Upper lobe of left lung (tissue), 6 donors: Measurements from ENCODE around the gene CRB3. TPM values are rescaled to one million over a fixed set of nuclear protein-coding genes. Genes with fewer than 3 reads are reported as not detected.

ENCODE experiments used
- ATAC-seq, 2 donors: fragments of 200-7000 bp; cut with Tn5 transposase; one replicate each; pipeline ENCODE4 v1.9.1; 2022; ENCODE audit warnings: mild to moderate bottlenecking in 2 of 2, moderate library complexity in 2 of 2; ENCODE audit not compliant: low FRiP score in 2 of 2
- DNase-seq, 2 donors: peaks; one replicate each; pipeline ENCODE4 v3.0.0-alpha.2; 2019 to 2020
- H3K27ac ChIP-seq, 4 donors: fragments of 200-600 bp; sonication (generic); one replicate each; pipeline ENCODE4 v1.5.1; 2016 to 2019
- H3K27me3 ChIP-seq, 4 donors: fragments of 200-600 bp; sonication (generic); one replicate each; pipeline ENCODE4 v1.5.1; 2017 to 2019
- H3K36me3 ChIP-seq, 4 donors: fragments of 200-600 bp; sonication (generic); one replicate each; pipeline ENCODE4 v1.5.1; 2016 to 2019
- H3K4me1 ChIP-seq, 4 donors: fragments of 200-600 bp; sonication (generic); one replicate each; pipeline ENCODE4 v1.5.1; 2018 to 2019
- H3K4me3 ChIP-seq, 4 donors: fragments of 200-600 bp; sonication (generic); one replicate each; pipeline ENCODE4 v1.5.1; 2017 to 2019; ENCODE audit warnings: mild to moderate bottlenecking in 2 of 4, moderate library complexity in 1 of 4
- H3K9me3 ChIP-seq, 4 donors: fragments of 200-600 bp; sonication (generic); one replicate each; pipeline ENCODE4 v1.5.1; 2018 to 2019
- EP300 ChIP-seq, 4 donors: sonication (generic); formaldehyde crosslinking; IDR thresholded peaks; one replicate each; pipeline ENCODE4 v1.5.1; 2017; ENCODE audit warnings: antibody characterized with exemption in 4 of 4, control low read depth in 2 of 4
- POLR2A ChIP-seq, 4 donors: fragments of 450-650 bp; IDR thresholded peaks; one replicate each; pipeline ENCODE4 v1.5.1; 2016 to 2017; ENCODE audit warnings: antibody characterized with exemption in 4 of 4, mild to moderate bottlenecking in 2 of 4
- POLR2AphosphoS5 ChIP-seq, 2 donors: sonication (generic); formaldehyde crosslinking; IDR thresholded peaks; one replicate each; pipeline ENCODE4 v1.5.1; 2017; ENCODE audit warnings: antibody characterized with exemption in 2 of 2
- WGBS, 2 donors: methylation state at CpG; one replicate each; pipeline ENCODE4 v1.1.5; 2017 to 2018; 5-methylcytosine and 5-hydroxymethylcytosine counted together
- total RNA-seq, 6 donors: library from RNA; depleted of rRNA in 4 of 6; stranded (reverse); fragments of >200 nt in 4 of 6; gene quantifications; one replicate each; pipeline versions ENCODE4 v1.1.0 to v1.2.1, GENCODE V29; 2016 to 2021
- TF ChIP-seq, protein P1 (sequence below), 6 experiments: fragments of 450-650 bp in 4 of 6; fragments of 200-600 bp in 2 of 6; sonication (generic) in 2 of 6; IDR thresholded peaks; one replicate each; pipeline ENCODE4 v1.5.1; 2016 to 2019; ENCODE audit warnings: antibody characterized with exemption in 6 of 6
- donor health status: DM: no; HTN: no; CAD: no; lungs with moderate emphysema.
- donor health status: DM: no; HTN: yes; CAD: no; lungs with severe emphysema.

Gene CRB3
- total RNA-seq, 6 donors from 2014 or later = 51.1 to 120 (median 74.1) TPM

DNA sequence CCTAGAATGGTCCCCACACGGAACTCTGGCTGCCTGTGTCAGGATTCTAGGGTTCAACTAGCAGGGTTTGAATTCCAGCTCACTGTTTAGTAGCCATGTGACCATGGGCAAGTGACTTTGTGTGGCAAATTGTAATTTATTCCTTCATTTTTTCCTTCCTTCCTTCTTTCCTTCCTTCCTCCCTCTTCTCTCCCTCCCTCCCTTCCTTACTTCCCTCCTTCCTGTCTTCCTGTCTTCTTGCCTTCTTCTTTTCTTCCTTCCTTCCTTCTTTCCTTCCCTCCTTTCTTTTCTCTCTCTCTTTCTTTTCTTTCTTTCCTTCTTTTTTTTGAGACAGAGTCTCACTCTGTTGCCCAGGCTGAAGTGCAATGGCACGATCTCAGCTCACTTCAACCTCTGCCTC lies 26.1 kb downstream of the CRB3 start:
- no peaks in the 10 kb centered on the region for H3K27me3 ChIP-seq
- no peaks in the 10 kb centered on the region for H3K4me1 ChIP-seq
- peaks cover 0 to 10% (median 3%) of the 10 kb centered on the region in 4 donors for H3K9me3 ChIP-seq
- DNase-seq (no peak), ATAC-seq (no peak)
- no peak for TF ChIP-seq EP300 (IDR thresholded peaks at IDR 0.05)
- TF ChIP-seq POLR2A (IDR thresholded peaks at IDR 0.05) = no peak
- no peak for TF ChIP-seq POLR2AphosphoS5 (IDR thresholded peaks at IDR 0.05)
- TF ChIP-seq, protein P1, sequence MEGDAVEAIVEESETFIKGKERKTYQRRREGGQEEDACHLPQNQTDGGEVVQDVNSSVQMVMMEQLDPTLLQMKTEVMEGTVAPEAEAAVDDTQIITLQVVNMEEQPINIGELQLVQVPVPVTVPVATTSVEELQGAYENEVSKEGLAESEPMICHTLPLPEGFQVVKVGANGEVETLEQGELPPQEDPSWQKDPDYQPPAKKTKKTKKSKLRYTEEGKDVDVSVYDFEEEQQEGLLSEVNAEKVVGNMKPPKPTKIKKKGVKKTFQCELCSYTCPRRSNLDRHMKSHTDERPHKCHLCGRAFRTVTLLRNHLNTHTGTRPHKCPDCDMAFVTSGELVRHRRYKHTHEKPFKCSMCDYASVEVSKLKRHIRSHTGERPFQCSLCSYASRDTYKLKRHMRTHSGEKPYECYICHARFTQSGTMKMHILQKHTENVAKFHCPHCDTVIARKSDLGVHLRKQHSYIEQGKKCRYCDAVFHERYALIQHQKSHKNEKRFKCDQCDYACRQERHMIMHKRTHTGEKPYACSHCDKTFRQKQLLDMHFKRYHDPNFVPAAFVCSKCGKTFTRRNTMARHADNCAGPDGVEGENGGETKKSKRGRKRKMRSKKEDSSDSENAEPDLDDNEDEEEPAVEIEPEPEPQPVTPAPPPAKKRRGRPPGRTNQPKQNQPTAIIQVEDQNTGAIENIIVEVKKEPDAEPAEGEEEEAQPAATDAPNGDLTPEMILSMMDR (IDR thresholded peaks at IDR 0.05) = no peak
- H3K4me3 ChIP-seq = no peak overlapping the region
- no peak overlapping the region for H3K27ac ChIP-seq
- WGBS, 2 donors = 72 to 74% methylated on average over 2 of the region's 2 CpGs
- H3K36me3 ChIP-seq = no peaks in the 10 kb centered on the region

DNA sequence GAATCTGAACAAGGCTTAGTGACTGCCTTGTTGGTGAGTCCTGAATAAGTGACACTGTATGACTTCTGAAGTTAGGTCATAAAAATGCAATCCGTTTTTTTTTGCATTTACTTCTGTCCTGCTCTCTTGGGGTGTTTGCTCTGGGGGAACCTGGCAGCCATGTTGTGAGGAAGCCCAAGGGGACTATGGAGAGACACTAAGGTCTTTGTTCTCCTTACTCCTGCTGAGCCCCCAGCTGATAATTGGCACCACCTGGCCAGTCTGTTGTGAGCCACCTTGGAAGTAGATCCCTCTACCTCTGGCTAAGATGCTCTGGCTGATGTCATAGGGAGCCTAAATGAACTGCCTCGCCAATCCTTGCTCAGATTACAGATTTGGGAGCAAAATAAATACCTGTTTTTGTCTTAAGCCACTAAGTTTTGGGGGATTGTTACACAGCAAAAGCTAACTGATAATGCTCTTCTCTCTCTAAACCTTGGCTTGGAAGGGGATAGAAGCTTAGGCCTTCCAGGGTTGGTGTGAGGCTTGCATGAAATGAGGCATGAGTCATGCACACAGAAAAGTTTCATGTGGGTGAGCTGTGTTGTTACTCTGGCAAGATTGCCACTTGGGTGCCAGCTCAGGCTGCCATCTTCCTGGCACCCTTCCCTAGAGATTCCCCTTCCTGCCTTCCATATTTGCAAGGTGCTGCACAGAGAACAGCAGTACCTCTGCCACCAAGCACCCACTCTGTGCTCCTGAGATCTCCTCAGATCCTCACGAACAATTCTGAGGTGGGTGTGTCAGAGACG lies 27.9 kb downstream of the CRB3 start:
- DNase-seq = no peak
- TF ChIP-seq, protein P1 (IDR thresholded peaks at IDR 0.05) = no peak
- TF ChIP-seq POLR2AphosphoS5 (IDR thresholded peaks at IDR 0.05) (no peak), POLR2A (IDR thresholded peaks at IDR 0.05) (no peak), EP300 (IDR thresholded peaks at IDR 0.05) (no peak)

DNA sequence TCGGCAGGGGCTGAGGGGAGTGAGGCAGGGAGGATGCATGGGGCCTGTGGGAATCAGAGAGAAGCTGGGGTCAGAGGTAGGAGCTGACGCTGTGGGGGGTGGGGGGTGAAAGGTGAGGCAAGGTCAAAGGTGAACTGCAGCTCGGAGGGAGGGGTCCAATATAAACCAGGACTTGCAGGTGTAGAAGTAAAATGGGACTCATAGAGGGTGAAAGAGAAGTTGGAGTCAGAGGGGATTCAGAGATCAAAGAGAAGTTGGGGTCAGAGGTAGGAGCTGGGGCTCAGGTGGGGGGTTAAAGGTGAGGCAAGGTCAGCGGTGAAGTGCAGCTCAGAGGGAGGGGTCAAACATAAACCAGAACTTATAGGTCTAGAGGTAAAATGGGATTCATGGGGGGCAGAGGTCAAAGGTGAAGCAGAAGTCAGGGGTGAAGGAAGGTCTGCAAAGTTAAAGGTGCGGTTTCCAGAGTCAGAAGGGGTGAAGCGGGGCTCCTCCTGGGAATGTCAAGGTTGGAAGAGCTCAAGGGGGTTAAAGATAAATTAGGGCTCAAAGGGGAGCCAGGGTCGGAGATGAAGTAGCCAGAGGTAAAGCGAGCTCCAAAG lies 30.5 kb downstream of the CRB3 start:
- no peaks in the 10 kb centered on the region for H3K27me3 ChIP-seq
- 88 to 89% methylated on average over 8 of the region's 8 CpGs for WGBS, 2 donors

More for the DNA sequence above, 27.9 kb downstream of the CRB3 start:
- Histone ChIP-seq H3K9me3 (peaks cover 0 to 10% (median 3%) of the 10 kb centered on the region in 4 donors), H3K36me3 (no peaks in the 10 kb centered on the region), H3K27me3 (no peaks in the 10 kb centered on the region), H3K4me3 (no peak overlapping the region), H3K27ac (no peak overlapping the region), H3K4me1 (no peaks in the 10 kb centered on the region)
- 91% methylated on average over 4 of the region's 4 CpGs for WGBS, 2 donors
- no peak for ATAC-seq

DNA sequence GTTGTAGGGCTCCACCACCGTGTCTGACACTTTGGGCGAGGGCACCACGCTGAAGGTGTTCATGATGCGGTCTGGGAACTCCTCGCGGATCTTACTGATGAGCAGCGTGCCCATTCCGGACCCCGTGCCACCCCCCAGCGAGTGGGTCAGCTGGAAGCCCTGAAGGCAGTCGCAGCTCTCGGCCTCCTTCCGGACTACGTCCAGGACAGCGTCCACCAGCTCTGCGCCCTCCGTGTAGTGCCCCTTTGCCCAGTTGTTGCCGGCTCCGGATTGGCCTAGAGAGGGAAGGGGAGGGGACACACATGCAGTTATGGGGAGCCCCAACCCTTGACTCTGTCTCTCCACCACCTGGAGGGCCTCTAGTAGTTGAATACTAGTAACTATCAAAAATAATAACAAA lies 31.9 kb downstream of the CRB3 start:
- H3K4me3 ChIP-seq = no peak overlapping the region
- H3K36me3 ChIP-seq = no peaks in the 10 kb centered on the region
- DNase-seq (peak in 1 of 2 donors; percentile 62), ATAC-seq (peak in 1 of 2 donors; percentile 24)
- H3K27ac ChIP-seq = no peak overlapping the region
- TF ChIP-seq, protein P1 (IDR thresholded peaks at IDR 0.05) = no peak
- TF ChIP-seq POLR2A (IDR thresholded peaks at IDR 0.05) (no peak), POLR2AphosphoS5 (IDR thresholded peaks at IDR 0.05) (no peak), EP300 (IDR thresholded peaks at IDR 0.05) (no peak)
- H3K4me1 ChIP-seq = no peaks in the 10 kb centered on the region
- H3K27me3 ChIP-seq = no peaks in the 10 kb centered on the region
- peaks cover 0 to 10% (median 3%) of the 10 kb centered on the region in 4 donors for H3K9me3 ChIP-seq
- WGBS, 2 donors = 95 to 99% methylated on average over 4 to 19 of the region's 19 CpGs

More for the DNA sequence above, 30.5 kb downstream of the CRB3 start:
- H3K4me3 ChIP-seq = no peak overlapping the region
- DNase-seq (no peak), ATAC-seq (no peak)
- H3K36me3 ChIP-seq = no peaks in the 10 kb centered on the region
- no peaks in the 10 kb centered on the region for H3K4me1 ChIP-seq
- TF ChIP-seq POLR2A (IDR thresholded peaks at IDR 0.05) = no peak
- TF ChIP-seq, protein P1 (IDR thresholded peaks at IDR 0.05) = no peak
- no peak for TF ChIP-seq POLR2AphosphoS5 (IDR thresholded peaks at IDR 0.05)
- no peak for TF ChIP-seq EP300 (IDR thresholded peaks at IDR 0.05)
- H3K9me3 ChIP-seq = peaks cover 0 to 10% (median 3%) of the 10 kb centered on the region in 4 donors
- H3K27ac ChIP-seq = no peak overlapping the region
